GM19397 (cell line): ENCODE results near the gene AQP2.
"Not testable (repeated sequence)": the region's sequence is repeated elsewhere in the genome, so short reads cannot be mapped to it uniquely, and the experiment has no call there.

Experiments used
- ATAC-seq: cut with Tn5 transposase; IDR thresholded peaks from one replicate; pipeline ENCODE4 v1.9.1; 2021; ENCODE audit warnings: mild to moderate bottlenecking, moderate library complexity; ENCODE audit not compliant: unreplicated experiment

AQP2 gene

GRCh38 chr12:49984476-49985359 is 34.2 kb downstream of the AQP2 start:
- no peak for ATAC-seq

- ATAC-seq, result no peak
Observed at GRCh38 chr12:49985981-49986380, 35.4 kb downstream of the AQP2 start.

- not testable (repeated sequence) for ATAC-seq
Observed at GRCh38 chr12:49986476-49986875, 35.9 kb downstream of the AQP2 start.

- no peak for ATAC-seq
Observed at GRCh38 chr12:49987625-49988303, 37.2 kb downstream of the AQP2 start.

GRCh38 chr12:49989400-49989799 is 38.9 kb downstream of the AQP2 start:
- not testable (repeated sequence) for ATAC-seq

GRCh38 chr12:49990273-49990672 is 39.7 kb downstream of the AQP2 start:
- no peak for ATAC-seq

GRCh38 chr12:49998453-49998852 is 47.9 kb downstream of the AQP2 start:
- no peak for ATAC-seq

- ATAC-seq, result no peak
Observed at GRCh38 chr12:50003595-50003994, 53.1 kb downstream of the AQP2 start.

GRCh38 chr12:50004696-50005095 is 54.2 kb downstream of the AQP2 start:
- ATAC-seq, result no peak

- no peak for ATAC-seq
Observed at GRCh38 chr12:50005175-50005574, 54.6 kb downstream of the AQP2 start.

- ATAC-seq, result no peak
Observed at GRCh38 chr12:50006280-50006679, 55.7 kb downstream of the AQP2 start.

- no peak for ATAC-seq
Observed at GRCh38 chr12:50006754-50007442, 56.4 kb downstream of the AQP2 start.
